Esophagus squamous epithelium (tissue), 5 donors: ENCODE results near the gene UBE2M. TPM values are rescaled to one million over a fixed set of nuclear protein-coding genes. Genes with fewer than 3 reads are reported as not detected.

Experiments
- DNase-seq: peaks from one replicate; lab custom pipeline; 2025; lab: John Stamatoyannopoulos, UW
- H3K27ac ChIP-seq, 4 donors: fragments of 200-600 bp; sonication (generic); one replicate each; pipeline ENCODE4 v1.5.1; 2016 to 2019; ENCODE audit warnings: mild to moderate bottlenecking in 1 of 4
- H3K27me3 ChIP-seq, 4 donors: fragments of 200-600 bp; sonication (generic); 1 replicate in 3 of 4; 2 replicates in 1 of 4; pipeline versions ENCODE4 v1.5.1 to v1.6.0; 2017 to 2021; ENCODE audit warnings: antibody characterized with exemption in 1 of 4
- H3K36me3 ChIP-seq, 3 donors: fragments of 200-600 bp; sonication (generic); one replicate each; pipeline ENCODE4 v1.5.1; 2016 to 2019
- H3K4me1 ChIP-seq, 3 donors: fragments of 200-600 bp; sonication (generic); one replicate each; pipeline ENCODE4 v1.5.1; 2017 to 2019
- H3K4me3 ChIP-seq, 4 donors: fragments of 200-600 bp; sonication (generic); 1 replicate in 3 of 4; 2 replicates in 1 of 4; pipeline ENCODE4 v1.5.1; 2016 to 2019; ENCODE audit warnings: mild to moderate bottlenecking in 2 of 4, moderate library complexity in 1 of 4
- H3K9me3 ChIP-seq, 3 donors: fragments of 200-600 bp; sonication (generic); one replicate each; pipeline ENCODE4 v1.5.1; 2016 to 2019
- CTCF ChIP-seq, 6 experiments: fragments of 450-650 bp in 4 of 6; fragments of 200-600 bp in 2 of 6; sonication (generic) in 2 of 6; IDR thresholded peaks; one replicate each; pipeline ENCODE4 v1.5.1; 2016 to 2019; ENCODE audit warnings: antibody characterized with exemption in 6 of 6, mild to moderate bottlenecking in 4 of 6, moderate library complexity in 4 of 6
- POLR2A ChIP-seq, 4 donors: fragments of 450-650 bp; IDR thresholded peaks; one replicate each; pipeline ENCODE4 v1.6.1; 2017; ENCODE audit warnings: antibody characterized with exemption in 4 of 4, mild to moderate bottlenecking in 4 of 4, moderate library complexity in 3 of 4
- WGBS, 2 donors: methylation state at CpG; one replicate each; pipeline ENCODE4 v1.1.5; 2018; 5-methylcytosine and 5-hydroxymethylcytosine counted together
- intact Hi-C: fragments of 100-400 bp; cut with DNase I; formaldehyde crosslinking; loops from one replicate; pipeline ENCODE4 v1.15.0; 2022
- total RNA-seq, 4 donors: library from RNA; depleted of rRNA; stranded (reverse); fragments of >200 nt; gene quantifications; one replicate each; pipeline ENCODE4 v1.1.0, GENCODE V29; 2016
- donor health status: DM: yes; HTN: yes; CAD: no.

Gene UBE2M
- total RNA-seq, 4 donors from 2014 or later = 22.0 to 37.4 (median 24.7) TPM

GRCh38 chr19:58563823-58564222, 5.4 kb upstream of the UBE2M start:
- no peak overlapping the region for H3K27ac ChIP-seq
- TF ChIP-seq POLR2A (IDR thresholded peaks at IDR 0.05) (no peak), CTCF (IDR thresholded peaks at IDR 0.05) (no peak)
- peaks cover 0 to 21% (median 0%) of the 10 kb centered on the region in 3 donors for H3K36me3 ChIP-seq
- no peak for DNase-seq
- H3K4me1 ChIP-seq = peaks cover 28 to 49% (median 31%) of the 10 kb centered on the region in 3 donors
- no peaks in the 10 kb centered on the region for H3K27me3 ChIP-seq
- H3K9me3 ChIP-seq = no peaks in the 10 kb centered on the region
- WGBS, 2 donors = 56 to 64% methylated on average over 6 of the region's 6 CpGs
- H3K4me3 ChIP-seq = peak overlapping the region in 1 of 4 donors; percentile 52
- intact Hi-C loops = no loop called here

GRCh38 chr19:58563034-58563573, 4.7 kb upstream of the UBE2M start:
- peak overlapping the region; percentile 27 to 66 (median 48) for H3K4me3 ChIP-seq
- H3K27ac ChIP-seq = peak overlapping the region in 3 of 4 donors; percentile 36 to 71 (median 51)
- peaks cover 0 to 15% (median 0%) of the 10 kb centered on the region in 3 donors for H3K36me3 ChIP-seq
- DNase-seq = no peak
- intact Hi-C loops = no loop called here
- no peaks in the 10 kb centered on the region for H3K9me3 ChIP-seq
- H3K27me3 ChIP-seq = no peaks in the 10 kb centered on the region
- H3K4me1 ChIP-seq = peaks cover 28 to 49% (median 31%) of the 10 kb centered on the region in 3 donors
- 0 to 10% methylated on average over 5 to 8 of the region's 40 CpGs for WGBS, 2 donors
- TF ChIP-seq POLR2A (IDR thresholded peaks at IDR 0.05) (no peak), CTCF (IDR thresholded peaks at IDR 0.05) (no peak)

GRCh38 chr19:58562122-58563033, 4.0 kb upstream of the UBE2M start:
- Histone ChIP-seq H3K27ac (peak overlapping the region; percentile 36 to 71 (median 52)), H3K9me3 (no peaks in the 10 kb centered on the region), H3K4me3 (peak overlapping the region; percentile 27 to 66 (median 48)), H3K27me3 (no peaks in the 10 kb centered on the region), H3K36me3 (peaks cover 0 to 13% (median 0%) of the 10 kb centered on the region in 3 donors), H3K4me1 (peaks cover 31 to 54% (median 31%) of the 10 kb centered on the region in 3 donors)
- 2 to 4% methylated on average over 30 to 31 of the region's 107 CpGs for WGBS, 2 donors
- no peak for DNase-seq
- TF ChIP-seq POLR2A (IDR thresholded peaks at IDR 0.05) (peak in 2 of 4 donors; percentile 2 to 6), CTCF (IDR thresholded peaks at IDR 0.05) (no peak)
- intact Hi-C loops = no loop called here

GRCh38 chr19:58561373-58562121, 3.1 kb upstream of the UBE2M start:
- 40 to 54% methylated on average over 5 of the region's 16 CpGs for WGBS, 2 donors
- H3K27me3 ChIP-seq = no peaks in the 10 kb centered on the region
- no peaks in the 10 kb centered on the region for H3K9me3 ChIP-seq
- peak overlapping the region; percentile 27 to 66 (median 48) for H3K4me3 ChIP-seq
- intact Hi-C loops = no loop called here
- H3K27ac ChIP-seq = peak overlapping the region; percentile 36 to 71 (median 52)
- H3K4me1 ChIP-seq = peaks cover 39 to 62% (median 40%) of the 10 kb centered on the region in 3 donors
- H3K36me3 ChIP-seq = peaks cover 3 to 10% (median 4%) of the 10 kb centered on the region in 3 donors
- TF ChIP-seq CTCF (IDR thresholded peaks at IDR 0.05) = no peak
- no peak for TF ChIP-seq POLR2A (IDR thresholded peaks at IDR 0.05)
- no peak for DNase-seq
